DMS153 (cell line): ENCODE data around the gene SHC3.

ENCODE experiments used
- DNase-seq: peaks from one replicate; lab custom pipeline; 2025; lab: John Stamatoyannopoulos, UW

The SHC3 gene

GRCh38 chr9:89022001-89022759, 156.4 kb downstream of the SHC3 start:
- no peak for DNase-seq

GRCh38 chr9:89021154-89021803, 157.3 kb downstream of the SHC3 start:
- DNase-seq: no peak

- no peak for DNase-seq
Observed at GRCh38 chr9:89020754-89021153, 157.9 kb downstream of the SHC3 start.

- DNase-seq: no peak
Observed at GRCh38 chr9:89015336-89015735, 163.3 kb downstream of the SHC3 start.

GRCh38 chr9:89014153-89014552, 164.5 kb downstream of the SHC3 start:
- no peak for DNase-seq

- no peak for DNase-seq
Observed at GRCh38 chr9:89013660-89014059, 165.0 kb downstream of the SHC3 start.

GRCh38 chr9:89012294-89013042, 166.2 kb downstream of the SHC3 start:
- DNase-seq: no peak

- no peak for DNase-seq
Observed at GRCh38 chr9:89011683-89012082, 166.9 kb downstream of the SHC3 start.

- no peak for DNase-seq
Observed at GRCh38 chr9:89010526-89011111, 168.0 kb downstream of the SHC3 start.

GRCh38 chr9:89010056-89010455, 168.6 kb downstream of the SHC3 start:
- DNase-seq: no peak

- no peak for DNase-seq
Observed at GRCh38 chr9:89009546-89009840, 169.1 kb downstream of the SHC3 start.

GRCh38 chr9:89008744-89009545, 169.7 kb downstream of the SHC3 start:
- no peak for DNase-seq

GRCh38 chr9:89008055-89008743, 170.4 kb downstream of the SHC3 start:
- DNase-seq: no peak

- no peak for DNase-seq
Observed at GRCh38 chr9:89006996-89007967, 171.3 kb downstream of the SHC3 start.

GRCh38 chr9:89006267-89006666, 172.4 kb downstream of the SHC3 start:
- no peak for DNase-seq

GRCh38 chr9:89005323-89005722, 173.3 kb downstream of the SHC3 start:
- DNase-seq: no peak

GRCh38 chr9:89002987-89003386, 175.6 kb downstream of the SHC3 start:
- DNase-seq: no peak

- DNase-seq: no peak
Observed at GRCh38 chr9:89001917-89002540, 176.6 kb downstream of the SHC3 start.
